Thoracic aorta (tissue), 2 donors: ENCODE results near the gene GFOD2. TPM values are rescaled to one million over a fixed set of nuclear protein-coding genes. Genes with fewer than 3 reads are reported as not detected.

ENCODE experiments used
- ATAC-seq: fragments of 150-250 bp; one replicate; pipeline ENCODE4 v1.8.0; 2017; ENCODE audit warnings: low read depth; ENCODE audit not compliant: insufficient number of reproducible peaks, low FRiP score
- DNase-seq: peaks from one replicate; pipeline ENCODE4 v3.0.0-alpha.2; 2020; ENCODE audit warnings: low spot score
- H3K27ac ChIP-seq, 2 donors: fragments of 200-600 bp; sonication (generic); 1 replicate in 1 of 2; 2 replicates in 1 of 2; pipeline ENCODE4 v1.5.1; 2016; ENCODE audit warnings: mild to moderate bottlenecking in 2 of 2, moderate library complexity in 2 of 2
- H3K27me3 ChIP-seq: fragments of 200-600 bp; sonication (generic); replicated peaks from 2 replicates; pipeline ENCODE4 v1.6.0; 2016; ENCODE audit warnings: mild to moderate bottlenecking; ENCODE audit not compliant: insufficient read depth
- H3K36me3 ChIP-seq: fragments of 200-600 bp; sonication (generic); one replicate; pipeline ENCODE4 v1.5.1; 2016
- H3K4me1 ChIP-seq, 2 donors: fragments of 200-600 bp; sonication (generic); 1 replicate in 1 of 2; 2 replicates in 1 of 2; pipeline versions ENCODE4 v1.5.1 to v1.6.0; 2016; ENCODE audit warnings: low read depth in 2 of 2, mild to moderate bottlenecking in 1 of 2; ENCODE audit not compliant: control insufficient read depth in 1 of 2
- H3K4me3 ChIP-seq: fragments of 200-600 bp; sonication (generic); 2 replicates; pipeline ENCODE4 v1.5.1; 2016; ENCODE audit warnings: mild to moderate bottlenecking
- H3K9me3 ChIP-seq: fragments of 200-600 bp; sonication (generic); 2 replicates; pipeline ENCODE4 v1.5.1; 2016
- total RNA-seq, 2 donors: library from RNA; depleted of rRNA; stranded (reverse); fragments of >200 nt; gene quantifications; one replicate each; pipeline versions ENCODE4 v1.1.0 to v1.2.3, GENCODE V29; 2016
- TF ChIP-seq, protein P1 (sequence below): fragments of 200-600 bp; sonication (generic); IDR thresholded peaks from one replicate; pipeline ENCODE4 v1.5.1; 2019; ENCODE audit warnings: antibody characterized with exemption

Gene GFOD2
- total RNA-seq, 2 donors from 2014 or later: 13.3 to 19.2 TPM

- no peak for DNase-seq
- Histone ChIP-seq H3K9me3 (no peaks in the 10 kb centered on the region), H3K4me3 (no peak overlapping the region), H3K27ac (no peak overlapping the region), H3K4me1 (no peaks in the 10 kb centered on the region), H3K36me3 (peaks cover 9% of the 10 kb centered on the region), H3K27me3 (no peaks in the 10 kb centered on the region)
- TF ChIP-seq, protein P1, sequence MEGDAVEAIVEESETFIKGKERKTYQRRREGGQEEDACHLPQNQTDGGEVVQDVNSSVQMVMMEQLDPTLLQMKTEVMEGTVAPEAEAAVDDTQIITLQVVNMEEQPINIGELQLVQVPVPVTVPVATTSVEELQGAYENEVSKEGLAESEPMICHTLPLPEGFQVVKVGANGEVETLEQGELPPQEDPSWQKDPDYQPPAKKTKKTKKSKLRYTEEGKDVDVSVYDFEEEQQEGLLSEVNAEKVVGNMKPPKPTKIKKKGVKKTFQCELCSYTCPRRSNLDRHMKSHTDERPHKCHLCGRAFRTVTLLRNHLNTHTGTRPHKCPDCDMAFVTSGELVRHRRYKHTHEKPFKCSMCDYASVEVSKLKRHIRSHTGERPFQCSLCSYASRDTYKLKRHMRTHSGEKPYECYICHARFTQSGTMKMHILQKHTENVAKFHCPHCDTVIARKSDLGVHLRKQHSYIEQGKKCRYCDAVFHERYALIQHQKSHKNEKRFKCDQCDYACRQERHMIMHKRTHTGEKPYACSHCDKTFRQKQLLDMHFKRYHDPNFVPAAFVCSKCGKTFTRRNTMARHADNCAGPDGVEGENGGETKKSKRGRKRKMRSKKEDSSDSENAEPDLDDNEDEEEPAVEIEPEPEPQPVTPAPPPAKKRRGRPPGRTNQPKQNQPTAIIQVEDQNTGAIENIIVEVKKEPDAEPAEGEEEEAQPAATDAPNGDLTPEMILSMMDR: no peak
- no peak for ATAC-seq
These were observed 43.3 kb upstream of the GFOD2 start for GRCh38 chr16:67762385-67762784.

DNA sequence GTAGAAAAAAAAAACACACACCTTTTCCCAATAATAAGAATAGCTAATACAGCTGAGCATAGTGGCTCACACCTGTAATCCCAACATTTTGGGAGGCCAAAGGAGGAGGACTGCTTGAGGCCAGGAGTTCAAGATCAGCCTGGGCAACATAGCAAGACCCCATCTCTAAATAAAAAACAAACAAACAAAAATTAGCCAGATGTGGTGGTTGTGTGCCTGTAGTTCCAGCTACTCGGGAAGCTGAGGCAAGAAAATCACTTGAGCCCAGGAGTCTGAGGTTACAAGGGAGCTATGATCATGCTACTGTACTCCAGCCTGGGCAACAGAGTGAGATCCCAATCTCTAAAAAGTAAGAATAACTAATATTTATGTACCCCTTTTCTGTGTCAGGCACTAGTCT, 42.8 kb upstream of the GFOD2 start:
- Histone ChIP-seq H3K27ac (no peak overlapping the region), H3K36me3 (peaks cover 9% of the 10 kb centered on the region), H3K9me3 (no peaks in the 10 kb centered on the region), H3K27me3 (no peaks in the 10 kb centered on the region), H3K4me3 (no peak overlapping the region), H3K4me1 (no peaks in the 10 kb centered on the region)
- TF ChIP-seq, protein P1: no peak
- ATAC-seq: no peak
- DNase-seq: no peak

GRCh38 chr16:67760956-67761230, 41.8 kb upstream of the GFOD2 start:
- Histone ChIP-seq H3K9me3 (no peaks in the 10 kb centered on the region), H3K27ac (no peak overlapping the region), H3K4me3 (no peak overlapping the region), H3K36me3 (peaks cover under 1% of the 10 kb centered on the region), H3K4me1 (no peaks in the 10 kb centered on the region), H3K27me3 (no peaks in the 10 kb centered on the region)
- ATAC-seq (no peak), DNase-seq (no peak)
- TF ChIP-seq, protein P1: no peak

DNA sequence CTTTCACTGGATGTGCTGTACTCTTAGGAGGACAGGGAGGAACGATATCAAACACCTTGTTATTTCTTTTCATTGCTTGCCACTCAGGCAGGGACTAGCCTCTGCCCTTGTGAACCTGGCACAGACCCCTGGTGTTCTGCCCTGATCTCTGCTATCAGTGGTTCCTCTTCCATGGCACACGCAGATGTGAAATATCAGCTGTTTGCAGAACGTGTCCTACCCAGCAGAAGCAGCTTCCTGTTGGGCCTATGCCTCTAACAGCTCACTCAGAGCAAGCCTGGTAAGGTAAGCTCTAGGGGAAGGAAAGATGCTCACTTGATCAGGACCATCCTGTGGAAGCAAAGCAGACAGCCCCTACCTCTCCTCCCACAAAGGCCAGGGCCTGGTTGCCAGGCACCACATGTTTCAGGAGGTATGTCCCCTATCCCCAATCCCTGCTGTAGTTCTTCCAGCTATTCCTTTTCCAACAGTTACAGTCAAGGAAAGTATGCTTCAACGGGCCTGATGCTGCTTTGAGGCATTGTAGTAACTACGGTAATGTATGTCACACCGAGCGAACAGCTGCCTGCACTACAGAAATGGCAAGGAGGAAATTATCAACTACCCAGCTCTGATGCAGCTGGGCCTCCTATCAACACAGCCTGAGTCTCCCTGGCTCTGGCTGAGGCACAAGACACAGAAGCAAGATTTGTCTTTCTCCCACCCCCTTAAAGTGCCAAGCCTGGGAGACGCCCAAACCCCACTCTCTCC, 41.3 kb upstream of the GFOD2 start:
- Histone ChIP-seq H3K9me3 (no peaks in the 10 kb centered on the region), H3K27ac (no peak overlapping the region), H3K4me3 (no peak overlapping the region), H3K4me1 (no peaks in the 10 kb centered on the region), H3K36me3 (no peaks in the 10 kb centered on the region), H3K27me3 (no peaks in the 10 kb centered on the region)
- DNase-seq: no peak
- ATAC-seq: no peak
- TF ChIP-seq, protein P1: no peak

DNA sequence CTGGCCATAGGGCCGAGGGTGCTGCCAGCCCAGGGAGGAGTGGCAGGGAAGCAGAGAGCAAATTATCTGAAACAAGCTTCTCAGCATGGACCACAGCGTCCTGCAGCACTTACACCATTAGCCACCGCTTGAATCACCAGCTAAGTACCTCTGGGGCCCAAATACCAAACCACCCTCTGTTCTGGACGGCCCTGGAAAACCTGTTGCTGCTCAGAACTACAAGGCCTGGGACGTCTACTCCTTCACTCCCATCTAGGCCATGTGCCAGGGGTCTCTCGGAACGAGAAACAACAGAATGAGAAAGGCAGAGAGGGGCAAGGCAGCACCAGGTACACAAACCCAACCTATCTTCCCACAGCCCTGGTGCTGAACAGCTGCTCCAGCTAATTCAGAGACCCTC, 39.9 kb upstream of the GFOD2 start:
- H3K4me1 ChIP-seq: no peaks in the 10 kb centered on the region
- ATAC-seq: no peak
- TF ChIP-seq, protein P1: no peak
- no peak for DNase-seq
- no peak overlapping the region for H3K27ac ChIP-seq
- no peak overlapping the region for H3K4me3 ChIP-seq
- H3K27me3 ChIP-seq: no peaks in the 10 kb centered on the region
- no peaks in the 10 kb centered on the region for H3K36me3 ChIP-seq
- H3K9me3 ChIP-seq: no peaks in the 10 kb centered on the region
